HG03571 (cell line): ENCODE measurements around the gene TNS3.

Experiments used
- ATAC-seq: cut with Tn5 transposase; IDR thresholded peaks from one replicate; pipeline ENCODE4 v1.9.1; 2021; ENCODE audit not compliant: unreplicated experiment

The TNS3 gene

GRCh38 chr7:47356261-47356660, 225.7 kb downstream of the TNS3 start:
- no peak for ATAC-seq

GRCh38 chr7:47355684-47356083, 226.2 kb downstream of the TNS3 start:
- no peak for ATAC-seq

- no peak for ATAC-seq
These were observed 226.9 kb downstream of the TNS3 start for GRCh38 chr7:47354831-47355541.

- ATAC-seq = no peak
These were observed 227.8 kb downstream of the TNS3 start for GRCh38 chr7:47354071-47354470.

DNA sequence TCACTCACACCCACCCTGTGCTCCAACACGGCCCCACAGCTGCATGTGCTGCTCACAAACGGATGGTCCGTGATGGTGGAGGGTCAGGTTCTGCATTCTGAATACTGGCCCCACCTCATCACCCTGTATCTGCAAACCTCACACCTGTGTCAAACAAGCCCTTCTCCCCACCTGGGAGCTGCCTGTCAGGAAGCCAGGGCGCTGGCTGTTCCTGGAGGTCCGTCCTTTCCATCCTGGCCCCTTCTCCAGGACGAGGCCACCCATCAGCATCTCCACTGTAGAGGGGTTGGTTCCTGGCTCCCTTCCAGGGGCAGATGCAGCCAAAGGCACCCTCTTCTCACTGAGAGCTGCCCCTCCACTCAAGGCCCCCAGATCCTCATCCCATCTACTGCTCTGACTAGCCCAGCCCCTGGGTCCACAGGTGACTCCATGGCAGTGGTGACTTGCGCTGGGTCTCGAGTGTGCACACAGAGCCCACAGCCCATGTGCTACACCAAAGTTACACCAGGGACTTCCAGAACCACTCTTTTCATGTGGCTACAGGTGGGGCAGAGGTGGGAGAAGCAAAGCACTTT, 229.4 kb downstream of the TNS3 start:
- ATAC-seq = no peak

DNA sequence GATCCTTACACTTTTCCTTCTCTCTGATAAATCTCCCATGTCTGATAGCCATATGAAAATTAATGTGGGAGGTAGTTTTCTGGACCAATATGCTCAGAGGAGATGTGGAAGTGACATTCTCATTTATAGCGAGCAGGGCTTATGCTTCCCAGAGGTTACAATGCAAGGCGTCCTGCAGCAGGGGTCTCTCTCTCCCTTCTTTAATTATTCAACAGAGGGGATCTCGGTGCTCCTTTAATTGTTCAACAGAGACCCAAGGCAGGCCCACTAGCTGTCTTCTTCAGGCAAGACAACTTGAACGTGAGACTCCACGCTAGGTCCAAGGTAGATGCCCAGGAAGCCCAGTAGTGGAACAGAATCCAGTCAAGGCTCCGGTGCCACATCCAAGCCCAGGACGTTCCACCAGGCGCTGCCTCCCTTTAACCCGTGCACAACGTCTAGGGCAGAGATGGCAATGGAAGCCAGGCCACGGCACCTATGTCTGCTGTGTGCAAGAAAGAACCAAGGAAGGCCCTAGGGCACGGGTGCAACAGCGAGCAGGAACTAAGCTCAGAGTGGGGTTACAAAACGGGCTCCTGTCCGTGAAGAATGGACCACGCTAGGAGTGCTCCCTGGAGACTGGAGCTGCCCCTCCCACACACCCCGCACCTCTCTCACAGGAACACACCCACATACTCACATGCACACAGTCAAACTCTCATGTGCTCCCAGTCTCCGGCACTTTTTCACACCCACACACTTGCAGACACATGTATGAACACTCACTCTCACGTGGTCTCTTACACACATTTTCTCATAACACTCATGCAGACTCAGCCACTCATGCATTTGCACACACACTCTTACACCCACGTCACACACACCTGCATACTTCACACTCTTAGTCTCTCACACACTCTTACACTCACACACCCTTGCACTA, 230.4 kb downstream of the TNS3 start:
- no peak for ATAC-seq

GRCh38 chr7:47350425-47350824, 231.5 kb downstream of the TNS3 start:
- ATAC-seq = no peak

- ATAC-seq = no peak
These were observed 232.5 kb downstream of the TNS3 start for GRCh38 chr7:47349401-47349800.

DNA sequence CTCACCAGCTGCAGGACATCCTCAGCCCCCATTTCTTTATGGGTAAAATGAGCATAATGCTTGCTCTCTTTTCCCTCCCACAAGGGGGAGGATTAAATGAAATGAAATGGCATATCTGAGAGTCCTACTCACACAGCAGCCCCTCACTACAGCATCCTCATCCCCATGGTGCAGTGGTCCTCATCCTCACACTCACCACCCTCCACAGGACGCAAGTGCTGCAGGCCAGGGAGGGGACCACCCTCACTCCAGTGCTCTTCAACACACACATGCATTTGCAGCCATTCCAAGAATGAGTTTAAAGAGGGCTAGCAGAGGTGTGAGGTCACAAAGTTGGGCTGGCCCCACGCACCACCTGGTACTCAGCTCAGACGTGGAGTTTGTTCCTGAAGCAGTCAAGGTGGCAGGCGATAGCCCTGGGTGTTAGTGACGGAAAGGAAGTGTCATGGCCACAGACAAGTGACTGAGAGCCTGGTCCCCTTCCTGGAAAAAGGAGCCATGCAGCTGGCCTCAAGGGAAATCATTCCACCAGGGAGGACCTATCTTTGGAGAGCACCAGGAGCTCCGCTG, 234.0 kb downstream of the TNS3 start:
- ATAC-seq = no peak

DNA sequence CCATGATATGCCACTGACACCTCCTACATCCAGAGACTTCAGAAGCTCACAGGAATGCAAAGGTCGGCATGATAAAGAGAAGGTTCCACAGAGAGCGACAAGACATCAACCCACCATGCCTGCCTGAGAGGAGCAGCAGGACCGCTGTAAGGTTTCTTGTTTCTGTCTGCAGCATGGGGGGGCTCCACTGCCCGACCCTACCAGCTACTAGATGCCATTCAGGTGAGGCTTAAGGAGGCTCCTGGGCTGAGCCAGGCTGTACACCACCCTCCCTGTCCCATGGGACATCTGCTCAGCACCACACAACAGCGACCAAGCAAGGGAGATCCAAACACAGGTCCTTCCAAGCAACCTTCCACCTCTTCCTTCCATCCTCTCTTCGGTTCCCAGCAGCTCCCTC, 234.6 kb downstream of the TNS3 start:
- no peak for ATAC-seq

DNA sequence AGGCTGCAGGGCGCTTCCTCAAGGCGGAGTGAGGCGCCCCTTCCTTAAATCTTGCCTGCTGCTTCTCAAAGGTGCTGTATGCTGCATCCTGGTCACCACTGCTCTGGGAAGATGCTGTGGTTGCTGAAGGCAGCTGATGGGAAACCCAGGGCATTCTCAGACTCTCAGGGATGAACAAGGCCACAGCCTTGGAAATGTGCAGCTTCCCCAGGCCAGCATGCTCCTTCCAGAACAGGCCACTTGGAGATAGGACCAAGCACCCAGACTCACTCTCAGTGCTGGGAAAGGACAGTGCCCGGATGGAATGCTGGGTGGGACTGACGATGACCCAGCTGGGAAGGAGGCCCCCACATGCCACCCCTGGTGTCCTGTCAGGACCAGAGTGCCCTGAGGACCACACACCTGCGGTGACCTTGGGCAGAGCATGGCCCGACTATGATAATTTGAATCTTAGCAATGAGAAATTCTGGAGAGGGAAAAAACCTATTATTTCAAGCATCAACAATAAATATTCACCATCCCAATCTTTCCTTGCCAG, 235.5 kb downstream of the TNS3 start:
- no peak for ATAC-seq

GRCh38 chr7:47345857-47346298, 236.0 kb downstream of the TNS3 start:
- ATAC-seq = no peak

- ATAC-seq = no peak
These were observed 237.5 kb downstream of the TNS3 start for GRCh38 chr7:47344171-47344955.

GRCh38 chr7:47343061-47343455, 238.9 kb downstream of the TNS3 start:
- ATAC-seq = no peak

DNA sequence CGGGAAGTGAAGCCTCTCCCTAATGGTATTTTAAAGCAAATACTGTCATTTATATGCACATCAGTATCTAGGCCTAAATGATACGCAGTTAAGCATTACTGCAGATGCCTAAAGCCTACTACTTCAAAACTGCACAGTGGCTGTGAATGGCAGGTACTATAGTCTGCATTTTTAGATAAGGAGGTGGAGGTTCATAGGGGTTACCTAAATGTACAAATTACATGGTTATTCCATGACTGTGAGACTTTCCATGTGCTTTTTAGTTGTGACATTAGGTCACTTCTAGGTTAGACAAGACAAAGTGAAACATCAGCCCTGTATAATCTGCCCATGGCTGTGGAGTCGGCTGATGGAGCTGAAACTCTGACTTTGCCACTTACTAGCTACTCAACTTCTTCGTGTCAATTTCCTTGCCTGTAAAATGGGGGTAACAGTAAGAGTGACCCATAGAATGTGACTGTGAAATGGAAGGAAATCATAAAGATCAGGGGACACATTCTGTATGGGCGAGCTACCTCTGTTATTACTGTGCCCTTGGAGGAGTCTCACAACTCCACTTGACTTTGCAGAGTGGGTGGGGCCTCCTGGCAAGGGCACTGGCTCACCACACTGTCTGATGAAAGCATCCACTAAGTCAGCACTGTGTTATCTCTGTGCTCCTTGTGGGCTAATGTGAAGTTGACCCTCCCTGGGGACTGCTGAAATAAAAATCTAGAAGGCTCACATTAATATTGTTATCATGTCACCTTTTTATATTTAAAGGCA, 239.4 kb downstream of the TNS3 start:
- ATAC-seq = no peak

DNA sequence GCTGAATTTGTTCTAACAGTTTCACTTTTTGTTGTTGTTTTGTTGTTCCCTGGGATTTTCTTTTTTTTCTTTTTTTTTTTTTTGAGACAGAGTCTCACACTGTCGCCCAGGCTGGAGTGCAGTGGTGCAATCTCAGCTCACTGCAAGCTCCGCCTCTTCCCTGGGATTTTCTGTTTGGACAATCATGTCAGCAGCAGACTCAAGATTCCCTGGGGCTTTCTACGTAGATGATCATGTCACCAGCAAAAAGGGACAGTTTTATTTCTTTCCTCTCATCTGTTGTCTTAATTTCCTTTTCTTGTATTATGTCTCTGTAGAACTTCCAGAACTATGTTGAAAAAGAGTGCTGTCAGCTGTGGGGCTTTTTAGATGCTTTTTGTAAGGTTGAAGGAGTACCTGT, 241.4 kb downstream of the TNS3 start:
- ATAC-seq = no peak

DNA sequence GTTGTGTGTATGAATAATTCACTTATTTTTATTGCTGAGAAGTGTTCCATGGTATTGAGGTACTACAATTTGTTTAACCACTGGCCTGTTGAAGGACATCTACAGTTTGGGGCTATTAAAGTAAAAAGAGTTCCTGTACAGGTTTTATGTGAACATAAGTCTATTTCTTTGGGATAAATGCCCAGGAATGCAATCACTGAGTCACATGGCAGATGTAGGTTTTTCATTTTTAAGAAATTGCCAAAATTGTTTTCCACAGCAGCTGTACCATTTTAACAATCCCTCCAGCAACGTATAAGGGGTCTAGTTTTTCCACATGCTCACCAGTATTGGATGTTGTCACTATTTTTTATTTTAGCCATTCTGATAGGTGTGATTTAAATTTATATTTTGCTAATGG, 243.9 kb downstream of the TNS3 start:
- ATAC-seq = no peak

DNA sequence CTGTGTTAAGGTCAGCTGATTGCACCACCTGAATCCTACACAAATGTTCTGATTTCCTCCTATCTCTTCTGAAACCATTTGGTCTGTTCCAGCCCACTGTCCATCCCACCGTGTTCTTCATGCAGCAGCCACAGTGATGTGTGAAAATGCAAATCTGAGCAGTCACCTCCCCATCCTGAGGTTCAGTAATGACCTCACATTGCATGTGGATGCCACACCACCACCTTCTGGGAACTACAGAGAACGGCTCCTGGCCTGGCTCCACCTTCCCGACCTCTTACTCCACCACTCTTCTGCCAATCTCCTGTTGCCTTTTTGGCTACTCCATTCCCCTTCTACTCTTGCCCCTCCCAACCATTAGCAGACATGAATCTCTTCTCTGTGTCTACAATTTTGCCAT, 244.4 kb downstream of the TNS3 start:
- no peak for ATAC-seq

- no peak for ATAC-seq
These were observed 245.2 kb downstream of the TNS3 start for GRCh38 chr7:47336472-47337425.
